Hippocampal formation (tissue), 2 donors: Measurements from ENCODE around the gene BORCS5.
"Not testable (repeated sequence)": the region's sequence is repeated elsewhere in the genome, so short reads cannot be mapped to it uniquely, and the experiment has no call there.

Experiments
- DNase-seq, 2 donors: peaks; one replicate each; lab custom pipeline; 2025; lab: John Stamatoyannopoulos, UW

BORCS5 gene

GRCh38 chr12:12488296-12488695, 131.4 kb downstream of the BORCS5 start:
- DNase-seq, result peak in 1 of 2 donors; percentile 24

GRCh38 chr12:12488823-12489550, 132.1 kb downstream of the BORCS5 start:
- DNase-seq, result no peak

- no peak for DNase-seq
Observed at GRCh38 chr12:12491606-12492005, 134.7 kb downstream of the BORCS5 start.

- DNase-seq, result no peak
Observed at GRCh38 chr12:12492547-12492946, 135.7 kb downstream of the BORCS5 start.

GRCh38 chr12:12495536-12495935, 138.7 kb downstream of the BORCS5 start:
- DNase-seq, result no peak

- DNase-seq, result no peak
Observed at GRCh38 chr12:12498210-12498609, 141.3 kb downstream of the BORCS5 start.

- no peak for DNase-seq
Observed at GRCh38 chr12:12499909-12500604, 143.2 kb downstream of the BORCS5 start.

- DNase-seq, result no peak
Observed at GRCh38 chr12:12501121-12501520, 144.2 kb downstream of the BORCS5 start.

- not testable (repeated sequence) for DNase-seq
Observed at GRCh38 chr12:12502130-12502814, 145.4 kb downstream of the BORCS5 start.

GRCh38 chr12:12502815-12503151, 145.9 kb downstream of the BORCS5 start:
- DNase-seq, result no peak

GRCh38 chr12:12503384-12504078, 146.7 kb downstream of the BORCS5 start:
- no peak for DNase-seq

GRCh38 chr12:12505544-12506495, 148.9 kb downstream of the BORCS5 start:
- DNase-seq, result peak in 1 of 2 donors; percentile 54

GRCh38 chr12:12506496-12506890, 149.6 kb downstream of the BORCS5 start:
- no peak for DNase-seq

GRCh38 chr12:12507121-12507520, 150.2 kb downstream of the BORCS5 start:
- no peak for DNase-seq

GRCh38 chr12:12508612-12509011, 151.7 kb downstream of the BORCS5 start:
- no peak for DNase-seq

- DNase-seq, result no peak
Observed at GRCh38 chr12:12510141-12510540, 153.3 kb downstream of the BORCS5 start.

GRCh38 chr12:12510551-12510950, 153.7 kb downstream of the BORCS5 start:
- DNase-seq, result no peak

- no peak for DNase-seq
Observed at GRCh38 chr12:12511021-12511783, 154.3 kb downstream of the BORCS5 start.

- DNase-seq, result no peak
Observed at GRCh38 chr12:12511895-12512711, 155.2 kb downstream of the BORCS5 start.
